Stimulated activated CD4-positive, alpha-beta T cell treated with anti-CD3 and anti-CD28 coated beads, Interleukin-12 subunit alpha, Interleukin-12 subunit beta, amount 100 ng/mL, for 48 hours (primary cell): Measurements from ENCODE around the gene KCTD20.
A peak's percentile ranks its signal among the peaks of the same experiment; 100 is the strongest.
"Not testable (repeated sequence)": the region's sequence is repeated elsewhere in the genome, so short reads cannot be mapped to it uniquely, and the experiment has no call there.

Experiments
- DNase-seq, 3 donors: peaks; one replicate each; pipeline ENCODE4 v3.0.0-alpha.2; 2020; ENCODE audit warnings: low read depth in 2 of 3, low spot score in 1 of 3

The KCTD20 gene

DNA sequence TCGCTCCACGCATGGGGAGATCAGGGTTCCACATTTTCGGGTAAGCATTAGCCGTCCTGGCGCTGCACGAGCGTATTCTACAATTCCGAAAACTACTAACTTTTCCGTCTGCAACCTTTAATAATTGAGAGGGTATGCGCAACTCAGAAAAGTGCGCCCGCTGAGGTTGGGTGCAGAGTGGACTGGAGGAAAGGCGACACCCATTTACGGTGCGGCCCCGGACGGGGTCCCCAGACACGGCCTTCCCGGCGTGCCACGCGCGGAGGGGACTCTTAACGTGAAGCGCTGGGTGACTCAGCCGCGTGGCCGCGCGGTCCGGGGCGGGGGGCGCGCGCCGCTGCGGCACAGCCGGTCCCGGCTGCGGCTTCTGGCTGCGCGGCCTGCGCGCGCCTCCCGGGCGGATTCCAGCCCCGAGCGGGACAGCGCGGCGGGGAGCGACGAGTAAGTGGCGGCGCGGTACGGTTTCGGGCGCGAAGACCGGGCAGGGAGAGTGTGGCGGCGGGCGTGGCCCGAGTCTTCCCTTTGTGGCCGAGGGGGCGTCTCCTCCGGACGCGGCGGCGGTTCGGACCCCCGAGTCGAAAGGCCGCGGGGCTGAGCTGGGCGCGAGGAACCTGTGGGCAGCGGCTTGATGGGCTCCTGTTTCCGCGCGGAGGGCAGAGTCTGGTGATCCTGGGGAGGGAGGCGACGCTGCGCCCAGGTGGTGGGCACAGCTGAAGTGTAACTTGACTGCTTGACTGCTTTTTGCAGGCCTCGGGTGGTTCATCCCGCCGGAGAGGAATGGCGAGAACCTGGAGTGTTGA lies at the start of gene KCTD20, which contains the start of gene PXT1:
Gene KCTD20 (plus strand): TSS at position 330 of the 800 bp plus-strand sequence. CDS start 27,098 bp downstream, outside the sequence.
Gene PXT1 (minus strand): TSS at position 184 of the 800 bp plus-strand sequence. CDS start 16,772 bp downstream, outside the sequence.
- DNase-seq = peak; percentile 73 to 85 (median 80)

DNA sequence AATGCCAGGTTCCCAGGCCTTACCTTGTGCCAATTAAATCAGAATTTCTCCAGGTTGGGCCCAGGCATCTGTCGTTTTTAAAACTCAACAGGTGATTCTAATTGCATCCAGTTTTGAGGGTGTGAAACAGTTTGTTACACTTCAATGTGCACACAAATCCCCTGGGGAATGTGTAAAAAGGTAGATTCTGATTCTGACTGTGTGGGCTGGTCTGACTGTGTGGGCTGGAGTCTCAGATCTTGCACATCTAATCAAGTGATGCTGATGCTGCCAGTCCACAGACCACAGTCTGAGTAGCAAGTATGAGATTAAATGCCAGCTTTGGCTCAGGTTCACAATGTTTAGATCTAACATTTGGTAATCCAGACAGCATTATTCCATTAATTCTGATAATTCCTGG lies 42.8 kb upstream of the KCTD20 start:
- no peak for DNase-seq

DNA sequence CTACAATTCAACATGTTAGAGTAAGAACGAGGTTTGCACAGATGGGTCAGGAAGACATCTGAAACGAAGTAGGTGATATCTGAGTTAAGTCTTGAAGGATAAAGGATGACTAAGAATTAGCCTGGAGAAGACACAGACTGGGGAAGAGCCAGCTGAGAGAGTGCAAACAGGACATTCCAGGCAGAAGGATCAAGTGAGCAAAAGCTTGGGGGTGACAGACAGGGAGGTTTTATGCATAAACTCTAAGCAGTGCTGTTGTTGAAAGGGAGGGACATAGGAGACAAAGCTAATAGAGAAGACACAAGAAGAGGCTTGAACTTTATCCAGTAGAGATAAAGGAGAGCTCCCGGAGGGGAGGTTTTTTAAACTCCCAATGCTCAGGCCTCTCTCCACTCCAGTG lies 40.3 kb upstream of the KCTD20 start:
- DNase-seq = no peak

DNA sequence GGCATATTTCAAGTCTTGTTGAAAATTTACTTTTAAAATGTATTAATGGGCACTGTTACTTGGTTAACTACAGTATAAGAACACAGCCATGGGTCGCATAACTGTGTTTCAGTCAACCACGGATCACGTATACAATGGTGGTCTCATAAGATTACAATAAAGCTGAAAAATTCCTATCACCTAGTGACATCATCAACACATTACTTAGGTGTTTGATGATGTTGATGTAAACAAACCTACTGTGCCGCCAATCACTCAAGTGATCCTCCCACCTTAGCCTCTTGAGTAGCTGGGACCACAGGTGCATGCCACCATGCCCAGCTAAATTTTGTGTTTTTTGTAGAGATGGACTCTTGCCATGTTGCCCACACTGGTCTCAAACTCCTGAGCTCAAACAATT lies 38.6 kb upstream of the KCTD20 start:
- DNase-seq = no peak

DNA sequence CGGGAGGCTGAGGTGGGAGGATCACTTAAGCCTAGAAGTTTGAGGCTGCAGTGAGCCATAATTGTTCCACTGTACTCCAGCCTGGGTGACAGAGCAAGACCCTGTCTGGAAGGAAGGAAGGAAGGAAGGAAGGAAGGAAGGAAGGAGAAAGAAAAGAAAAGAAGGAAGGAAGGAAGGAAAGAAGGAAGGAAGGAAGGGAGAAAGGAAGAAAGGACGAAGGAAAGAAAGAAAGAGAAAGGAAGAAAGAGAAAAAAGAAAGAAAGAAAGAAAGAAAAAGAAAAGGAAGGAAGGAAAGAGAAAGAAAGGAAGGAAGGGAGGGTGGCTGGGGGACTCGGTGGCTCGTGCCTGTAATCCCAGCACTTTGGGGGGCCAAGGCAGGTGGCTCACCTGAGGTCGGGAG lies 33.1 kb upstream of the KCTD20 start:
- DNase-seq = not testable (repeated sequence)

DNA sequence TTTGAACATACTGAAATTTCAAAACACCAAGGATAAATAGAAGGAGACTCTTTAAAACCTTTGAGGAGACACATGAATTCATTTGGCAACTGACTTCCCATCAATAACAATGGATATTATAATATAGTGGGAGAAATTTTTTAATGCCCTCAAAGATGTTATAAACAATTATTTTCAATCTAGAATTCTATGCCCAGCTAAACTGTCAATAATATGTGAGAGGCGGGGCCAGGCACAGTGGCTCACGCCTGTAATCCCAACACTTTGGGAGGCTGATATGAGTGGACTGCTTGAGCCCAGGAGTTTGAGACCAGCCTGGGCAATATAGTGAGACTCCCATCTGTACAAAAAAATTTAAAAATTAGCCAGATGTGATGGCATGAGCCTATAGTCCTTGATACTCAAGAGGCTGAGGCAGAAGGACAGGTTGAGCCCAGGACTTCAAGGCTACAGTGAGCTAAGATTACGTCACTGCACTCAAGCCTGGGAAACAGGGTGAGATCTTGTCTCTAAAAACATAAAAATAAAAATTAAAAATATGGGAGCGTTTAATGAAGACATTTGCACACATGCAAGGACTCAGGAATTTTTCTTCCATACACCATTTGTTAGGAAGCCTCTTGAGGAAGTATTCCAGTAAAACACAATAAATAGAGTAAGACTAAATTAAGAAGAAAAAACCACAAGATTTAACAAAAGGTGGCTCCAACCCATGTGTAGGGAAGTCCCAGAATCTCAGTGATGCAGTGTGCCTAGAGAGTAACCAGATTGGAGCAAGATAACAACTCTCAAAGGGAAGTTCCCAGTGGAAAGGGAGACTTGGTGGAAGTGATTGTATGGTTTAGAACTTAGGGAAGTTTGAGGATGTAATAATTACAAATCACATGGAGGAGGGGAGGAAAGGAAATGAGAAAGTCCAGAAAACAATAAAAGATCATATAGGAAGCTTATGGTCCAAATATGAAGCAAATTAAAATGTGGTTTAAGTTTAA lies 29.0 kb upstream of the KCTD20 start:
- no peak for DNase-seq

DNA sequence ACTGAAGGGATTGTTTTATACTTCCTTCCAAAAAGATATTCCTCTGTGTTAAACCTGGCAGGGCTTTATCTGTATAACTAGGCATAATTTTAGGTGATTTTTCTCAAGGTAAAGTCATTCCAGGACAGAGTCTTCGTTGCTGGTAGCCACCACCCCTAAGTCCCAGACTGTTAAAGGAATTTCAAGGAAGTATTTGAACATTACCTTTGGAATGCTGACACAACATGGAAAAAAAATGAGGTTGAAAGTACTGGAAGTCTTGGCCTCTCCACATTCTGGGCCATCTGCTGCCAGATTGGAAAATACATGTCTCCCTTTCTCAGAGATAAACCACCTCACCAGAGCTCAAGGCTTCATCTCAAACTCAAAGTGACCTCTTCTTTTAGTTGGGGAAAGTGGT lies 28.3 kb upstream of the KCTD20 start:
- no peak for DNase-seq

DNA sequence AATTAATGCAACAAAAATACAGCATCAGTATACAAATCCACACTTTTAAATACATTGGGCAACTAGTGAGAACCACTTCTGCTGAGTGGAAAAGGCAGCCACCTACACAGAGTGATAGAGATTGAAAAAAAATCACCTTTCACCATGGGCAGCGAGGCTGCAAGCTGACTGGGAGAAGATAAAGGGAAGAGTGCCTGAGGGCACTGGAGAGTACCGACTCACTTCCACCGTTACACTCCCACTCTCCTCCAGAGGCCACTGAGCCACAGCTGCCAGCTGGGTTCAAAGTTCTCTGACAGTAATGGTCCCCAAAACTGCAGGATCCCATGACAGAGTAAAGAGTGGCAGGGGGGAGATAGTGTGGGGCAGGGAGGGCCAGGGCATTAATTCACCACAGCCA lies 24.2 kb upstream of the KCTD20 start:
- no peak for DNase-seq

DNA sequence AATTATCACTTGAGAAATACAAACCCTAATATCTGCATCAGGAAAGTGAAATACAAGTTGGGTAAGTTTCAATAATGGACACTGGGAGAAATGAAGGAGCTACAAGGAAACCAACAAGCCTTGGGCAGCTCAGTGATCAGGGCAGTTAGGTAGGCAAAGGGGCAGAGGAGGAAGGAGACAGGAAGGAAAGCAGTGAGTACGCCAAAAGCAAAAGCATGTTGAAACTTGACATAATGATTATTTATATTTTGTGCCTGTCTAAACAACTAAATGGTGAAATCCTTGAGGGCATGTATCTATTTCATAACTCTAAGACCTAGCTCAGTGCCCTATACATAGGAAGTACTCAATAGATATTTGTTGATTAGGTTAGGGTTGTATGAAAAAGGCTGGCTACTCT lies 23.5 kb upstream of the KCTD20 start:
- no peak for DNase-seq

DNA sequence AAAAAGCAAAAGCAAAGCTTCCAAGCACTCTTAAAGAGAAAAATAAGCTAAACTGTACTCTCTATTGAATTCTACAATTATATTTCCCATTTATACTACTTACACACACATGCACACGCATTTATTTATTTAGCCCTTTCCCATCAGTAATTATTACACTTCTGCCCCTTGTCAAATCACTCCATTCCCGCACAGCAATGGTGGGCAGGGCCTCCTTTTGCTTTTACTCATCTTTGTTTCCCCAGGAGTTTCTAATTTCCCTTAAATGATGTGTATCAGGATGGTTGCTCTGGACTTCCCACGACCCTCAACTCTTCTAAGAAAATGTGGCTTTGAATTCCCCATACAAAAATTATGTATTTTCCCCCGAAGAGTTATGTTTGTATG lies 20.1 kb upstream of the KCTD20 start:
- DNase-seq = no peak

DNA sequence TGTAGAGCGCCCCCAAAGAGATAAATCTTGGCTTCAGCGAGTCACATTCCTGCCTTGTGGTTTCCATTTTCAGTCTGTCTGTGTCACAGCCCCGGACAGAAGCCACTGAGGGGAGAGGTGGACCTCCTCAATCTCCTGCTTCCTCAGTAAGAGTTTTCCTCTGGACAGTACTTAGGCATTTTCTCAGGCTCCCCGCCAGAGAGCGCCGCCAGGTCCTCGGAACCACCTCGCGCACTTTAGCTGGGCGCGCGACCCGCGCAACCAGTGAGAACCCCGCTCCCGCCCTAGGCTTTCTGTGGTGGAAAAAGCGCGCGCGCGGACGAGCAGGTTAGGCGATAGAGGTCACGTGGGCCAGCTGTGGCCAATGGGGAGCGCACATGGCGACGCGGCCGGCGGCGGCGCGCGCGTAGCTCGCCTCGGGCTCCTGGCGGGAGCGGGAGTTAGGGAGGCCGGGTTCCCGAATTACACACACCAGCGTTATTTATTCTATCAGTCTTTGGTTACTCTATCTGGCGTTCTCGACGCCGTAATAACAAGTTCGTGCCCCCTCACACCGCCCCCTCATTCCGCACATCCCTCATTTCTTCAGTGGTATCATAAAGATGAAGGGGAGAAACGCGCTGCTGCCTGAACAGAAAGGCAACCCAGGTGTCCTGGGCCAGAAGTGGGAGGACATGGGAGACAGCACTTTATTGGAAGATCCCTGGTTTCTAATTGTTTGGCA lies 19.5 kb upstream of the KCTD20 start:
- peak; percentile 94 to 98 (median 95) for DNase-seq

DNA sequence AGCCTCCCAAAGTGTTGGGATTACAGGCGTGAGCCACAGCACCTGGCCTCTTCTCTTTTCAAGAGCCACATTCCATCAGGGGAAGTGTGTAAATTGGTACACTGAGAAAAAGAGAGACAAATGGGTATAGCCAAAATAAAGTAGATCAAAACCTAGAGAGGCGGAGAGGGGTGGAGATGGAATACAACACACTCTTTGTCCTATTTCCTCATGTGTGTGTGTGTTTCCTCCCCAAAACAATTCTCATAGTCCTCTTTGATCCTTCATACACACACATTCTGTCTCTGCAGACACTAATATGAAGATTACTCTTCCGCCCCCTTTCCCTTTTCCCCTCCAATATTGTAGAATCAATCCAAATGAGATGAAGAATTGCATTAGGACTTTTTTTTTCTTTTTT lies 16.2 kb upstream of the KCTD20 start:
- no peak for DNase-seq

DNA sequence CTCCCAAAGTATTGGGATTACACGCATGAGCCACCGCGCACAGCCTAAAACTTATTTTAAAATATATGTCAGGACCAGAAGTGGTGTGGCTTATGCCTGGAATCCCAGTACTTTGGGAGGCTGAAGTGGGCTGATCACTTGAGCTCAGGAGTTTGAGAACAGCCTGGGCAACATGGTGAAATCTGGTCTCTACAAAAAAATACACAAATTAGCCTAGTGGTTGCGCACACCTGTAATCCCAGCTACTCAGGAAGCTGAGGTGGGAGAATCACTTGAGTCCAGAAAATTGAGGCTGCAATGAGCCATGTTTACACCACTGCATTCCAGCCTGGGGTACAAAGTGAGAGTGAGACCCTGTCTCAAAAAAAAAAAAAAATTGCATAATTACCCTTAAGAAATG lies 13.9 kb upstream of the KCTD20 start:
- no peak for DNase-seq

DNA sequence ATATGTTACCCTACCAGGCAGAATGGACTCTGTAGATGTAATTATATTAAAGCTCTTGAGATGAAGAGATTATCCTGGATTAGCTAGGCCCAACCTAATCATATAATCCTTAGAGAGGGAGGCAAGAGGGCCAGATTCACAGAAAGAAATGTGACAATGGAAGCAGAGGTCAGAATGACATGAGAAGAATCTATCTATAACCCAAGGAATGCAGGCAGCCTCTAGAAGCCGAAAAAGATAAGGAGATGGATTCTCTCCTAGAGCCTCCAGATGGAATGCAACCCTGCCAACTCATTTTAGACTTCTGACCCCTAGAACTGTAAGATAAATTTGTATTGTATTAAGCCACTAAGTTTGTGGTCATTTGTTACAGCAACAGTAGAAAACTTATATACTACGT lies 12.4 kb upstream of the KCTD20 start:
- DNase-seq = no peak

DNA sequence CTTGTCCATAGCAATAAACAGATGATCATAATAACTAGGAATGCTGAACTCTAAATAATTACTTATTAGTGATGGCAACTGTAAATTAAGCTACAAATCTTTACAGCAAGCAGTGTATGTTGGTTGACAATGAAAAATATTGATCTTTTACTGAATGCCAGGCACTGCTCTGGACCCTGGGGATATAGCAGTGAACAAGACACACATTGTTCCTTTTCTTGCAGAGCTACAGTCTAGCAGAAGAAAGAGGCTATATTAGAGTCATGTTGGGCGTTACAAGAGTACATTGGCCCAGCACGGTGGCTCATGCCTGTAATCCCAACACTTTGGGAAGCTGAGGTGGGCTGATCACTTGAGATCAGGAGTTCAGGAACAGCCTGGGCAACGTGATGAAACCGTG lies 11.6 kb upstream of the KCTD20 start:
- no peak for DNase-seq

DNA sequence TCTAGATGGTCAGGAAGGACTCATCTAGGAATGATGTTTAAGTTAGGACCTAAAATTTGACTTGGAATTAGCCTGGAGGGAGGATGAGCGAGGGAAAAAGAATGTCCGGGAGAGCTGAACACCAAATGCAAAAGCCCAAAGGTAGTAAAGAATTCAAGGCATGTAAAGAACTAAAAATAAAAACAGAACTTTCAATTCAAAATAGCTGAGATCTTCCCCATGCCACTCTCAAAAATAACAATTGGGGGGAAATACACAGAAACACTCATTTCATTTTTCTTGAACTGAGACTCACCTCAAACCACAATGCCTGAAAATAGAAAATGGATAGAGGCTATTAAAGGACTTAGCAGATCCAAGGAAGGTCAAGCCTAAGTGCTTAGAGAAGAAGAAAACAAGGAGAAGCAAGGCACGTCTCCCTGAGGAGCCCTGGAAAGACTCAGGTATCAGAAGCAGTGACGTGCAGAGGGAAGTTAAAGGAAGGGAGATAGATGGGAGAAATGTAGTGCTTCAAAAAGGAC lies 10.6 kb upstream of the KCTD20 start:
- no peak for DNase-seq

DNA sequence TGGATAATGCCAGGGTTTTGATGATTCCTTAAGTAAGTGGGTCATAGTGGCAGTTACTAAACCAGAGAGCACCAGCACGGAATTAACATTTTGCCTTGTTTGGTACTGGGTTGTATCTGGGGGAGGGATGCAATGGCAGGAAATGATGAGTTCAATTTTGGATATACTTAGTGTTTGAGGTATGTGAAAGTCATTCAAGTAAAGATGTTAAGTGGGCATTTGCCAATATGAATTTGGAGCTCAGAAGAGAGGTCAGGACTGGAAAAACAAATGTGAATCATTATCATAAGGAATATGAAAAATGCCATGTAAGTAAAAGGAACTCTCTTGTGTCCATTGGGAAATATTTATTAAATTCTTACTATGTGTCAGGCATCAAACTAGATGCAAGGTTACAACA lies 6.3 kb upstream of the KCTD20 start:
- no peak for DNase-seq

DNA sequence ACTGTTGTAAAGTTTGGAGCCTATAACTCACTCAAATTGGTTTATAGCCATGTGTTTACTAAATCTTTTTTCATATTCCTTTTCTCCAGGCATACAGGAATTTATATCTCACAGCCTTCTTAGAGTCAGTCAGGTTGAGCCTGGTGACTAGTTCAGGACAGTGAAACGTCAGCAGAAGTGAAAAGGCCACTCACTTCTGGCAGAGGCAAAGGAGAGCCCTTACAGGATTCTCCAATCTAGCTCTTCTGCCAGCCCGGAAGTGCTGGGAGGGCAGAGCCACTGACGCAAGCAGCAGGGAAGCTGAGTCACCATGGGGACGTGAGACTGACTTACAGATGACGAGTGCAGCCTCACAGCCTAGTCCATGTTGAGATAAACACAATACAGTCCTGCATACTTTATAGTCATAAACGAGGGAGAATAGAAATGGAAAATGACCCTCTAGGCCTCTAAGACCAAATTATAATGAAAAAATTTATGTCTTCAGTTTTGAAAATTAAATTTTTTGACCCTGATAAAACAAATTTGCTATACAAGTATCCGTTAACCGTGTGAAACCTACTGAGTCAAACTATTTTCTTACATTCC lies 1.4 kb upstream of the KCTD20 start:
- DNase-seq = peak; percentile 77 to 86 (median 82)

DNA sequence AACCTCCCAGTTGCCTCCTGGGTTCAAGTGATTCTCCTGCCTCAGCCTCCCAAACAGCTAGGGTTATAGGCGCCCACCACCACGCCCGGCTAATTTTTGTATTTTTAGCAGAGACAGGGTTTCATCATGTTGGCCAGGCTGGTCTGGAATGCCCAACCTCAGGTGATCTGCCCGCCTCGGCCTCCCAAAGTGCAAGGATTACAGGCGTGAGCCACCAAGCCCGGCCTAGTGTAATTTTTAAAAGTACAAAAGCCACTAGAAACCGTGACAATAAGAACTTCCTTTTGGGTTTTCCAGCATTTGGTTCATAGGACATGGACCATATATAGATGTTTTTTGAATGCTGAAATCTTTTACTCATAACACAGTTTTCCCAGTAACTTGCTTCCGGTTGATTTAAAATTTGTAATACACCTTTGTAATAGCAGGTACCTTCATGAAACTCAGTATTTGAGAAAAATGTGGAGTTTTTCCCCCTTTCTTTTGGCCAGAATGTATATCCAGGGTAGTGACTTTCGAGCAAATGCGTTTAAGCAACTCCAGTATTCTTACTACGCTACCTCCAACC lies 613 bp upstream of the KCTD20 start:
- DNase-seq = no peak
